NCI-H774 (cell line): Measurements from ENCODE around the gene HMGB2.
A peak's percentile ranks its signal among the peaks of the same experiment; 100 is the strongest.

Experiments used
- DNase-seq: peaks from one replicate; lab custom pipeline; 2025; lab: John Stamatoyannopoulos, UW

Gene HMGB2

GRCh38 chr4:173334891-173335752, 964 bp upstream of the HMGB2 start:
- DNase-seq = peak; percentile 65

- peak; percentile 21 for DNase-seq
Measured at GRCh38 chr4:173333658-173334084, 487 bp downstream of the HMGB2 start.

- no peak for DNase-seq
Measured at GRCh38 chr4:173332963-173333657, 1.0 kb downstream of the HMGB2 start.

- no peak for DNase-seq
Measured at GRCh38 chr4:173332021-173332487, 2.1 kb downstream of the HMGB2 start.

GRCh38 chr4:173330590-173330989, 3.6 kb downstream of the HMGB2 start:
- DNase-seq = no peak

- no peak for DNase-seq
Measured at GRCh38 chr4:173328236-173328901, 5.8 kb downstream of the HMGB2 start.

- no peak for DNase-seq
Measured at GRCh38 chr4:173325007-173325736, 9.0 kb downstream of the HMGB2 start.

GRCh38 chr4:173319696-173320095, 14.5 kb downstream of the HMGB2 start:
- no peak for DNase-seq

- DNase-seq = no peak
Measured at GRCh38 chr4:173318648-173319211, 15.4 kb downstream of the HMGB2 start.

GRCh38 chr4:173318240-173318639, 15.9 kb downstream of the HMGB2 start:
- DNase-seq = no peak

GRCh38 chr4:173317004-173317403, 17.2 kb downstream of the HMGB2 start:
- DNase-seq = no peak

- DNase-seq = no peak
Measured at GRCh38 chr4:173316060-173316459, 18.1 kb downstream of the HMGB2 start.

- no peak for DNase-seq
Measured at GRCh38 chr4:173314715-173315114, 19.4 kb downstream of the HMGB2 start.

GRCh38 chr4:173311368-173311767, 22.8 kb downstream of the HMGB2 start:
- DNase-seq = no peak

- DNase-seq = no peak
Measured at GRCh38 chr4:173307778-173308177, 26.4 kb downstream of the HMGB2 start.

- DNase-seq = no peak
Measured at GRCh38 chr4:173301518-173302201, 32.5 kb downstream of the HMGB2 start.

GRCh38 chr4:173294444-173294843, 39.7 kb downstream of the HMGB2 start:
- no peak for DNase-seq

GRCh38 chr4:173293663-173294062, 40.5 kb downstream of the HMGB2 start:
- DNase-seq = no peak

- no peak for DNase-seq
Measured at GRCh38 chr4:173291899-173292298, 42.3 kb downstream of the HMGB2 start.

GRCh38 chr4:173289353-173289727, 44.8 kb downstream of the HMGB2 start:
- DNase-seq = no peak
